Suprapubic skin (tissue), 4 donors: ENCODE data around the gene MS4A15. TPM values are rescaled to one million over a fixed set of nuclear protein-coding genes. Genes with fewer than 3 reads are reported as not detected.

ENCODE experiments used
- DNase-seq, 2 donors: peaks; one replicate each; pipeline ENCODE4 v3.0.0-alpha.2; 2019; ENCODE audit warnings: low spot score in 2 of 2
- H3K27ac ChIP-seq: fragments of 200-600 bp; sonication (generic); one replicate; pipeline ENCODE4 v1.5.1; 2019
- H3K27me3 ChIP-seq: fragments of 200-600 bp; sonication (generic); one replicate; pipeline ENCODE4 v1.5.1; 2019
- H3K36me3 ChIP-seq: fragments of 200-600 bp; sonication (generic); one replicate; pipeline ENCODE4 v1.5.1; 2019
- H3K4me1 ChIP-seq: fragments of 200-600 bp; sonication (generic); one replicate; pipeline ENCODE4 v1.5.1; 2019
- H3K4me3 ChIP-seq: fragments of 200-600 bp; sonication (generic); one replicate; pipeline ENCODE4 v1.5.1; 2019; ENCODE audit warnings: mild to moderate bottlenecking
- H3K9me3 ChIP-seq: fragments of 200-600 bp; sonication (generic); one replicate; pipeline ENCODE4 v1.5.1; 2019
- CTCF ChIP-seq, 2 donors: fragments of 200-600 bp in 1 of 2; fragments of 450-650 bp in 1 of 2; sonication (generic) in 1 of 2; IDR thresholded peaks; one replicate each; pipeline ENCODE4 v1.5.1; 2016 to 2019; ENCODE audit warnings: antibody characterized with exemption in 2 of 2, mild to moderate bottlenecking in 1 of 2, moderate library complexity in 1 of 2
- EP300 ChIP-seq: sonication (generic); formaldehyde crosslinking; IDR thresholded peaks from one replicate; pipeline ENCODE4 v1.6.1; 2017; ENCODE audit warnings: antibody characterized with exemption
- POLR2A ChIP-seq, 2 donors: fragments of 450-650 bp; IDR thresholded peaks; one replicate each; pipeline ENCODE4 v1.6.1; 2017; ENCODE audit warnings: antibody characterized with exemption in 2 of 2, mild to moderate bottlenecking in 2 of 2, moderate library complexity in 2 of 2
- POLR2AphosphoS5 ChIP-seq, 3 donors: sonication (generic); formaldehyde crosslinking; IDR thresholded peaks; one replicate each; pipeline ENCODE4 v1.6.1; 2017; ENCODE audit warnings: antibody characterized with exemption in 3 of 3
- WGBS: methylation state at CpG from one replicate; pipeline ENCODE4 v1.1.5; 2018; 5-methylcytosine and 5-hydroxymethylcytosine counted together
- total RNA-seq, 4 donors: library from RNA; depleted of rRNA; stranded (reverse); fragments of >200 nt; gene quantifications; one replicate each; pipeline ENCODE4 v1.1.0, GENCODE V29; 2016

Gene MS4A15
- total RNA-seq, 4 donors from 2014 or later: not detected

GRCh38 chr11:60825118-60825517 lies 68.5 kb downstream of the MS4A15 start:
- H3K36me3 ChIP-seq: no peaks in the 10 kb centered on the region
- H3K4me3 ChIP-seq: no peak overlapping the region
- 75% methylated on average over 5 of the region's 5 CpGs for WGBS
- TF ChIP-seq CTCF (IDR thresholded peaks at IDR 0.05) (no peak), POLR2A (IDR thresholded peaks at IDR 0.05) (no peak), POLR2AphosphoS5 (IDR thresholded peaks at IDR 0.05) (no peak), EP300 (no peak)
- H3K9me3 ChIP-seq: no peaks in the 10 kb centered on the region
- H3K27me3 ChIP-seq: no peaks in the 10 kb centered on the region
- DNase-seq: no peak
- H3K4me1 ChIP-seq: no peaks in the 10 kb centered on the region
- no peak overlapping the region for H3K27ac ChIP-seq

GRCh38 chr11:60825790-60826189 lies 69.1 kb downstream of the MS4A15 start:
- 86% methylated on average over 5 of the region's 6 CpGs for WGBS

More at GRCh38 chr11:60825790-60826189, 69.1 kb downstream of the MS4A15 start:
- no peak for DNase-seq
- H3K36me3 ChIP-seq: no peaks in the 10 kb centered on the region
- no peaks in the 10 kb centered on the region for H3K9me3 ChIP-seq
- H3K4me1 ChIP-seq: no peaks in the 10 kb centered on the region
- no peak for TF ChIP-seq CTCF (IDR thresholded peaks at IDR 0.05)
- TF ChIP-seq EP300: no peak
- no peak for TF ChIP-seq POLR2A (IDR thresholded peaks at IDR 0.05)
- TF ChIP-seq POLR2AphosphoS5 (IDR thresholded peaks at IDR 0.05): no peak
- no peak overlapping the region for H3K27ac ChIP-seq
- H3K4me3 ChIP-seq: no peak overlapping the region
- no peaks in the 10 kb centered on the region for H3K27me3 ChIP-seq

Other genes with a start within 250 kb of the MS4A15 start
- gene MS4A13, start 241.5 kb upstream of the MS4A15 start, total RNA-seq: not detected
- not detected for gene MS4A8, start 57.3 kb upstream of the MS4A15 start, total RNA-seq
- not detected for gene MS4A18, start 32.1 kb upstream of the MS4A15 start, total RNA-seq
- gene MS4A10, start 28.5 kb downstream of the MS4A15 start, total RNA-seq: not detected
- 10 to 100 TPM; 32.5 to 46.3 (median 40.3) TPM for gene CCDC86, start 85.2 kb downstream of the MS4A15 start, total RNA-seq
- under 1 TPM in 3 of 4 donors, not detected in 1; 0.19 to 0.68 (median 0.34) TPM for gene PTGDR2, start 99.1 kb downstream of the MS4A15 start, total RNA-seq
- 1 to 10 TPM in 1 of 4 donors, under 1 TPM in 1, not detected in 2; 0.94 to 5.5 TPM for gene ZP1, start 110.7 kb downstream of the MS4A15 start, total RNA-seq
- 100 to 1,000 TPM; 101 to 153 (median 116) TPM for gene PRPF19, start 149.7 kb downstream of the MS4A15 start, total RNA-seq
- 100 to 1,000 TPM in 3 of 4 donors, 10 to 100 TPM in 1; 67.4 to 128 (median 110) TPM for gene TMEM109, start 157.3 kb downstream of the MS4A15 start, total RNA-seq
- 1 to 10 TPM; 7.5 to 9.6 (median 8.0) TPM for gene TMEM132A, start 167.6 kb downstream of the MS4A15 start, total RNA-seq
- gene SLC15A3, start 195.3 kb downstream of the MS4A15 start, total RNA-seq: 10 to 100 TPM in 2 of 4 donors, 1 to 10 TPM in 2; 1.7 to 10.5 (median 9.8) TPM
- gene CD6, start 214.8 kb downstream of the MS4A15 start, total RNA-seq: 1 to 10 TPM in 2 of 4 donors, under 1 TPM in 2; 0.15 to 1.7 (median 1.2) TPM